Activated CD8-positive, alpha-beta T cell treated with anti-CD3 and anti-CD28 coated beads for 36 hours (primary cell): ENCODE results near the gene CCDC149. TPM values are rescaled to one million over a fixed set of nuclear protein-coding genes. Genes with fewer than 3 reads are reported as not detected.
"Not testable (repeated sequence)": the region's sequence is repeated elsewhere in the genome, so short reads cannot be mapped to it uniquely, and the experiment has no call there.

ENCODE experiments used
- ATAC-seq: fragments of 200-7000 bp; cut with Tn5 transposase; one replicate; pipeline ENCODE4 v1.10.0; 2021; ENCODE audit warnings: mild to moderate bottlenecking, moderate library complexity
- CTCF ChIA-PET: fragments of 350-600 bp; sonication (Branson Sonifier 250); formaldehyde crosslinking; loops from one replicate; lab custom pipeline; 2021; ENCODE audit warnings: antibody characterized with exemption; lab: Charles Lee
- POLR2A ChIA-PET: fragments of 350-600 bp; sonication (Branson Sonifier 250); formaldehyde crosslinking; loops from one replicate; lab custom pipeline; 2021; ENCODE audit warnings: antibody characterized with exemption; lab: Charles Lee
- DNase-seq: peaks from one replicate; pipeline ENCODE4 v3.0.0-alpha.2; 2020
- H3K27ac Mint-ChIP-seq: one replicate; pipeline ENCODE4 v1.8.0; 2021; ENCODE audit warnings: mild to moderate bottlenecking, mixed read lengths
- H3K27me3 Mint-ChIP-seq: one replicate; pipeline ENCODE4 v1.8.0; 2021; ENCODE audit warnings: mixed read lengths
- H3K36me3 Mint-ChIP-seq: one replicate; pipeline ENCODE4 v1.8.0; 2021; ENCODE audit warnings: low read depth, mixed read lengths
- H3K4me1 Mint-ChIP-seq: one replicate; pipeline ENCODE4 v1.8.0; 2021; ENCODE audit warnings: low read depth, mixed read lengths
- H3K4me3 Mint-ChIP-seq: one replicate; pipeline ENCODE4 v1.8.0; 2021; ENCODE audit warnings: mild to moderate bottlenecking, moderate library complexity, mixed read lengths
- H3K9me3 Mint-ChIP-seq: one replicate; pipeline ENCODE4 v1.8.0; 2021; ENCODE audit warnings: mixed read lengths
- intact Hi-C: fragments of 100-400 bp; cut with micrococcal nuclease; formaldehyde crosslinking; loops from one replicate; pipeline ENCODE4 v1.10.0; 2022
- total RNA-seq, 2 experiments: library from RNA; stranded (reverse); gene quantifications; one replicate each; pipeline ENCODE4 v1.2.3, GENCODE V29; 2021
- TF ChIP-seq, protein P1 (sequence below): fragments of 200-600 bp; IDR thresholded peaks from one replicate; pipeline ENCODE4 v1.8.0; 2022; ENCODE audit warnings: antibody characterized with exemption, mild to moderate bottlenecking

CCDC149 gene
- total RNA-seq, 2 experiments from 2014 or later: not detected

DNA sequence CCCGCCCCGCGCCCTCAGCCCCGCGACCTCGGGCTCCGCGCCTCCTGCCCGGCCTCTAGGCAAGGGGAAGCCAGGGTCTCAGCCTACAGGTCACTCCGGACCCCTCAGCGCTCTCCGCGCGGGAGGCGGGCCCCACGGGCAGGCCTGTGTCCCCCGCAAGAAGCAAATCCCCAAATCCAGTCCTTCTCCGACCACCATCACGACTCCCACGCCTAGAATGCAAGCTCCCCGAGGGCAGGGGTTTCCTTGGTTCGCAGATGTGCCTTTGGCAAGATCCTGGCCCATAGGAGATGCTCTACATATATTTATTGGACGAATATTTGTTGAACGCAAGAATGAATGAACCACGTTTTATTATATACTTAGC is 260 bp upstream of the CCDC149 start:
- H3K9me3 Mint-ChIP-seq: peaks cover 7% of the 10 kb centered on the region
- peaks cover 2% of the 10 kb centered on the region for H3K4me1 Mint-ChIP-seq
- ATAC-seq: no peak
- POLR2A ChIA-PET: no interaction called here
- H3K4me3 Mint-ChIP-seq: no peak overlapping the region
- CTCF ChIA-PET: no interaction called here
- intact Hi-C loops: no loop called here
- H3K27ac Mint-ChIP-seq: no peak overlapping the region
- peaks cover 35% of the 10 kb centered on the region for H3K27me3 Mint-ChIP-seq
- H3K36me3 Mint-ChIP-seq: no peaks in the 10 kb centered on the region
- no peak for DNase-seq
- TF ChIP-seq, protein P1, sequence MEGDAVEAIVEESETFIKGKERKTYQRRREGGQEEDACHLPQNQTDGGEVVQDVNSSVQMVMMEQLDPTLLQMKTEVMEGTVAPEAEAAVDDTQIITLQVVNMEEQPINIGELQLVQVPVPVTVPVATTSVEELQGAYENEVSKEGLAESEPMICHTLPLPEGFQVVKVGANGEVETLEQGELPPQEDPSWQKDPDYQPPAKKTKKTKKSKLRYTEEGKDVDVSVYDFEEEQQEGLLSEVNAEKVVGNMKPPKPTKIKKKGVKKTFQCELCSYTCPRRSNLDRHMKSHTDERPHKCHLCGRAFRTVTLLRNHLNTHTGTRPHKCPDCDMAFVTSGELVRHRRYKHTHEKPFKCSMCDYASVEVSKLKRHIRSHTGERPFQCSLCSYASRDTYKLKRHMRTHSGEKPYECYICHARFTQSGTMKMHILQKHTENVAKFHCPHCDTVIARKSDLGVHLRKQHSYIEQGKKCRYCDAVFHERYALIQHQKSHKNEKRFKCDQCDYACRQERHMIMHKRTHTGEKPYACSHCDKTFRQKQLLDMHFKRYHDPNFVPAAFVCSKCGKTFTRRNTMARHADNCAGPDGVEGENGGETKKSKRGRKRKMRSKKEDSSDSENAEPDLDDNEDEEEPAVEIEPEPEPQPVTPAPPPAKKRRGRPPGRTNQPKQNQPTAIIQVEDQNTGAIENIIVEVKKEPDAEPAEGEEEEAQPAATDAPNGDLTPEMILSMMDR: no peak

DNA sequence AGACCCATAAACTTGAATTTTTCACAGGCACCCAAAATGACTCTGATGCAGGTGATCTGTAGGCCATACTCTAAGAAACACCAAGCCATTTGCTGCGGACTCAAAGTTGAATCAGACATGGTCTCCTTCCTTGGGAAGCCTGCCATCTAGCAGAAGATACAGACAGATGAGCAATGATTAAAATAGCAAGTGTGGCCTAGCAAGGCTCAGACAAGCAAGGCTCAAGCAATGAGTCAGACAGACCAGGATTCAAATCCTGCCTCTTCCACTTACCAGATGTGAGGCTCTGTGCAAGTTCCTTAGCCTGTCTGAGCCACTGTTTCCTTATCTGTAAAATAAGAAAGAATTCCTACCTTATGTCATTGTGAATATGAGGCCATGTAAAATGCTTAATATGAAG is 2.3 kb downstream of the CCDC149 start:
- Mint-ChIP-seq H3K27ac (no peak overlapping the region), H3K4me3 (no peak overlapping the region), H3K9me3 (peaks cover 4% of the 10 kb centered on the region), H3K4me1 (peaks cover 2% of the 10 kb centered on the region), H3K27me3 (peaks cover 31% of the 10 kb centered on the region), H3K36me3 (no peaks in the 10 kb centered on the region)
- POLR2A ChIA-PET: no interaction called here
- no peak for ATAC-seq
- DNase-seq: no peak
- CTCF ChIA-PET: no interaction called here
- TF ChIP-seq, protein P1: no peak
- intact Hi-C loops: no loop called here

GRCh38 chr4:24909606-24910005 is 3.2 kb downstream of the CCDC149 start:
- H3K9me3 Mint-ChIP-seq, CTCF ChIA-PET, DNase-seq, H3K4me3 Mint-ChIP-seq, H3K4me1 Mint-ChIP-seq, intact Hi-C loops, H3K36me3 Mint-ChIP-seq, H3K27ac Mint-ChIP-seq, ATAC-seq, POLR2A ChIA-PET: not testable (repeated sequence)
- H3K27me3 Mint-ChIP-seq: peaks cover 31% of the 10 kb centered on the region

DNA sequence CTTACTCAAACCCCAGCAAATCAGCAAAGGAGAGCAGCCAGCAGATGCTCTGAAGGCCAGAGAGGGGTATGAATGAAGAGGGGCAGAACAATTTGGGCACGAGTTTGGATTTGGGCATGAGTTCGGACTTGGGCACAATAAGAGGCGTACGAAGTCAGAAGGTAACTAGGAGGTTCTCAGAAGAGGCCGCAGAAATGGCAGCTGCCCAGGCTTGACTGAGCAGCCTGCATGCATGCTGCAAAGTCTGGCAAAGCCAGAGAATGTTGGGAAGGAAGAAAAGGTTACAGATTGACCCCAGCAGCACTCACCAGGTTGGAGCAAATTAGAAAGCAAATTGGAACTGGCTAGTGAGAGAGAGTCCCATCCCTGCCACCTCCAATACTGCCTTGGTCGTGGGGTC is 15.2 kb downstream of the CCDC149 start:
- POLR2A ChIA-PET: no interaction called here
- no peaks in the 10 kb centered on the region for H3K9me3 Mint-ChIP-seq

DNA sequence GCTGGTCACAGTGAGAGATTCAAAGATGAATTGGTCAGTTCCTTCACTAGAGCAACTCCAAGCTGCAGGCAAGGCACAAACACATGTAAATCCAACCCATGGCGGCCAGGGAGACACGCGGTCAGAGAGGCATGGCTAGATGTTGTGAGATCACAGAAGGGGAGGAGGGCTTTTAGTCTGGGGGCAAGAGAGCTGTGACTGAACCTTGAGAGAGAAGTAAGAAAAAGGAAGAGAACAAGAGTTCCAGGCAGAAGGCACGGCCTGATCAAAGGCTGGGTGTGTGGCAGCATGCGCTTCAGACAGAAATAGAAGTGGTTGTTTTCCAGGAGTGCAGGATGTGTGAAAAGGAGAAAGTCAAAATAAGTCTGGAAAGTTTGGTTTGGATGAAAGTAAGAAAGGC is 15.9 kb downstream of the CCDC149 start:
- no peaks in the 10 kb centered on the region for H3K27me3 Mint-ChIP-seq
- POLR2A ChIA-PET: no interaction called here

More for the DNA sequence above, 15.2 kb downstream of the CCDC149 start:
- TF ChIP-seq, protein P1: no peak
- H3K27me3 Mint-ChIP-seq: no peaks in the 10 kb centered on the region
- no peaks in the 10 kb centered on the region for H3K36me3 Mint-ChIP-seq
- intact Hi-C loops: no loop called here
- CTCF ChIA-PET: no interaction called here
- ATAC-seq (no peak), DNase-seq (no peak)
- no peak overlapping the region for H3K4me3 Mint-ChIP-seq
- H3K27ac Mint-ChIP-seq: no peak overlapping the region
- no peaks in the 10 kb centered on the region for H3K4me1 Mint-ChIP-seq

More for the DNA sequence above, 15.9 kb downstream of the CCDC149 start:
- H3K36me3 Mint-ChIP-seq: no peaks in the 10 kb centered on the region
- no peak overlapping the region for H3K4me3 Mint-ChIP-seq
- ATAC-seq: no peak
- intact Hi-C loops: no loop called here
- no peaks in the 10 kb centered on the region for H3K4me1 Mint-ChIP-seq
- TF ChIP-seq, protein P1: no peak
- H3K27ac Mint-ChIP-seq: no peak overlapping the region
- CTCF ChIA-PET: interaction anchor here (0.6 kb wide), 1 partner anchor 31 kb away, joined by 3 read pairs; no protein-coding TSS in a partner anchor
- DNase-seq: no peak
- H3K9me3 Mint-ChIP-seq: no peaks in the 10 kb centered on the region
